Posterior cingulate gyrus (tissue), 11 donors: Measurements from ENCODE around the gene WDR33.
A peak's percentile ranks its signal among the peaks of the same experiment; 100 is the strongest.
"Not testable (repeated sequence)": the region's sequence is repeated elsewhere in the genome, so short reads cannot be mapped to it uniquely, and the experiment has no call there.

Experiments
- DNase-seq, 10 donors: peaks; one replicate each; pipeline versions ENCODE4 v3.0.0 to v3.0.0-alpha.2; 2020 to 2021; ENCODE audit warnings: mixed read lengths in 3 of 10
- intact Hi-C: fragments of 100-400 bp; cut with DNase I; formaldehyde crosslinking; loops from one replicate; pipeline ENCODE4 v1.15.1; 2023

WDR33 gene

DNA sequence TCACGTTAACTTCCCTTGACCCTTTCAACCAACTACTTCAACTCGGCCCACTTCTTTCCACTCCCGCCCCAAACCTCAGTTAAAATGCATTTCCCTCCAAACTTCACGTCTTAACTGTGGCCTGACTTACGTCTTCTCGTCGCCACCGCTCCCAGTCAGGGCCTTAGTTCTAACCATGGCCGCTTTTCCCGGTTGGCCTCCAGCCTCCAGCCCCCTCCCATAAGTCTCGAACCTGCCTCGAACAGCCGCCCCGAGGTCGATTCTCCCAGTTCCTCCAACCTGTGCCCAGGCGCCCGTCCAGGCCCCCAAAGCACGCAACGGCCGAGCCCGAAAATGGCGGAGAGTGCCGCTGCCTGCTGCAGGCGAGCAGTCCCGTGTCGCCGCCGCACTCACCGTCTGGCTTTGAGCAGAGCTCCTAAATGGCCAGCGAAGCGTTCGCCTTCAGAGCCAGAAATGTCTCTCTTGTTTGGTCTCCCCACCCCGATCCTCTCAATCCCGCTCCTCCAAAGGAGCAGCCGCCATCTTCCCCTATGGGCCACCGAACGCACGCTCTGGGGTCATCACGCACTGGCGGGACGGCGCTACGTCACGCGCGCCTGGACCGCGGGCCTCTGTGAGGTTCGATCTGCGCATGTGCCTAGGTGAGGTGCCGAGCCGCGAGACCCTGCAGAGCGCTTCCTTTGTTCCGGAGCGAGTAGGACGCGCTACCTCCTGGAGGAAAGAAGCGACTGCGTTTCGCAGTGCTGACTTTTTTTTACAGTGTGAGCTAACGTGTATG, at the start of gene WDR33:
TSS of gene WDR33 (minus strand) at position 553 of the 778 bp plus-strand sequence. CDS start 40,190 bp downstream, outside the sequence.
- peak; percentile 79 to 98 (median 87) for DNase-seq
- intact Hi-C loops = loop anchor here (5.0 kb wide), 1 partner anchor 46 kb away; the partner anchor contains the start of gene POLR2D

DNA sequence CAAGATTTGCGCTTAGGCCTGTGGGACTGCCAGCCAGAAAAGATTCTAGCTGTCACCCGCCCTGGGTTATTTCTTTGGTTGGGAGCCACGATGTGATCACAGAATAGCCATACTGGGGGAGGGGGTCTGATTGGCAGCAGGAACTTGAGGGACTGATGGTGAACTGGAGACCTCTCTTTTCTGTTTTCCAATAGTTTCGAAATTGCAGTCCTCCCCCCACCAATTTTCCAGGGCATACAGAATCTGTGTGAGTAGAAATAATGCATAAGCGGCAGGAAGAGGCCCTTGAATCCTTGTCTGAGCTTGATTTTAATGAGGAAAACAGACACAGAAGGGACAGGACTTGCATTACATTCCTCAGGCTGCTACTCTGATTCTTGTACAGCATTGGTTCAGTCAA, 49.2 kb upstream of the WDR33 start:
- no peak for DNase-seq
- intact Hi-C loops = no loop called here

DNA sequence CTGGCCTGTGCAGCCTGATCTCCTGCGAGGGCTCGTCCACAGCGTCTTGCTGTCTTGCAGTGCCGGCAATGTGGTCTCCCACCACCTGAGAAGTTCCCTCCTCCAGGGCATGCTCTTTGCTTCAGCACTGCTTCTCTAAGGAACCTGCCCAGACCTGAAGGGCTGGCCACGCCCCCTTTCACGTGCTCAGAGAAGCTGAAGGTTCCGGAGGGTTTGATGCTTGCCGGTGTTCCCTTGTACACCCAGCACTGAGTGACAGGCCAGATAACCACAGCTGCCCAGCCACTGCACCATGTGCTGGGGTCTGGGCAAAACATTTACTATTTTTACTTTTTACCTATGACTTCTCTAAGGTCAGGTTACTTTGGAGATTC, 48.7 kb upstream of the WDR33 start:
- no peak for DNase-seq
- intact Hi-C loops = loop anchor here (5.0 kb wide), 1 partner anchor 47 kb away; the partner anchor contains the start of gene WDR33

DNA sequence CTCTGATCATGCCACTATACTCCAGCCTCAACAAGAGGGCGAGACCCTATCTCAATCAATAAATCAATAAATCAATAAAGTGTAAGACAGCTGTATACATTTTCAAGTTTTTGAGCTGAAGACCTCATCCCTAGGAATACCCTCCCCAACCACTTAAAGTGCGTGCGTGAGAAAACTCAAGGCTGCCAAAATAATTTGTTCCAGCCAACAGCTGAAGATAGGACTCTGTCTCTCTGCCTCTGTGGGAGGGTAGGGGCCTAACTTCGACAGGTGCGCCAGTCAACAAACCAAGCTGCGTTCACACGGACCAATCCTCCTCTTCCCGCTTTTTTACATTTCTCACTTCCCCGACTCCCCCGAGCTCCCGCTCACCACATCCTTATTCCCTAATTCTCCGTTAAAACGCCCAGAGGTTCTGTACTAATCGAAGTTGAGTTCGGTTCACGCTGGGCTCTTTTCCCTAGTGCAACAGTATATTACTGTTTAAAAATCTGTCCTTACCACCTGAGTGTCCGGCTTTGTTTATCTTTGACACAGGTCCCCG, 46.4 kb upstream of the WDR33 start:
- intact Hi-C loops = loop anchor here (5.0 kb wide), 1 partner anchor 45 kb away; the partner anchor contains the start of gene WDR33
- no peak for DNase-seq

DNA sequence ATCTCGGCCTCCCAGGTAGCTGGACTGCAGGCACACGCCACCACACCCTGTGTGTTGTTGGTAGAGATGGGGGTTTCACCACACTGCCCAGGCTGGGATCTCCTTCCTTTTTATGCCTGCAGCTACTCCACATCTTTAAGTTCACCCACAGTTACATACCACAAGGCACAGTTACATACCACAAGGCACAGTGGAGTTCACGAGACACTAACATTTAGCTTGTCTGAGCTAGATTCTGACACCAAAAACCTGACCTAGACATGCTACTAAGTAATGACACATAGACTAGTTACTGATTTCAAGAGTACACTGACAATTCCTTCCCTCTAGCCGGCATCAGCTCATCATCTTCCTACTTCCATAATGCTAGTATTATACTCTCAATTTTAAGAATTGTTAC, 42.7 kb upstream of the WDR33 start:
- intact Hi-C loops = no loop called here

DNA sequence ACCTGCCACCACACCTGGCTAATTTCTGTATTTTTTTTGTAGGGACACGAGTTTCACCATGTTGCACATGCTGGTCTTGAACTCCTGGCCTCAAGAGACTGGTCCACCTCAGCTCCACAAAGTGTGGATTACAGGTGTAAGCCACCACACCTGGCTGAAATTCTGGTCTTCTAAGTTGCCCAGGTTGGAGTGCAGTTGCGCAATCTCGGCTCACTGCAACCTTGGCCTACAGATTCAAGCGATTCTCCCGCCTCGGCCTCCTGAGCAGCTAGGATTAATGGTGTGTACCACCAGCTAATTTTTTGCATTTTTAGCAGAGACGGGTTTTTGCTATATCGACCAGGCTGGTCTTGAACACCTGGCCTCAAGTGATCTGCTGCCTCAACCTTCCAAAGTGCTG, 41.4 kb upstream of the WDR33 start:
- DNase-seq = no peak
- intact Hi-C loops = no loop called here

More for the DNA sequence above, 42.7 kb upstream of the WDR33 start:
- DNase-seq = no peak

DNA sequence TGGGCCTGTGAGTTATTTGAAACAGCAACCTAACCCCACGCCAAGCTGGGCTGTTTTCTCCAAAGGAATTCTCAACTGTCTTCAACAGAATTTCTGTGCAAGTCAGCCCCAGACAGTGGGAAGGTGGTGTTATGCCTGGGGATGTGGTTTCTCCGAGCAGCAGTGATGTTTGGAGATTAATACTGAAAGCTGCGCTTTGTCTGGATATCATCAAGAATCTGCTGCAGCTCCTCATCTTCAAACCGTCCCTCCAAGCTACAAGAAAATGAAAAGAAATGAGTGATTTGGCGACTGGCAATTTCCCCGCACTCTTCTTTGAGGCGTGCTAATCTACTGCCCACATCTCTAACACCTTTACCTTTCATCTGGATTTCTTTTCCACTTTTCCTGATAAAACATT, 37.0 kb upstream of the WDR33 start:
- DNase-seq = no peak
- intact Hi-C loops = no loop called here

DNA sequence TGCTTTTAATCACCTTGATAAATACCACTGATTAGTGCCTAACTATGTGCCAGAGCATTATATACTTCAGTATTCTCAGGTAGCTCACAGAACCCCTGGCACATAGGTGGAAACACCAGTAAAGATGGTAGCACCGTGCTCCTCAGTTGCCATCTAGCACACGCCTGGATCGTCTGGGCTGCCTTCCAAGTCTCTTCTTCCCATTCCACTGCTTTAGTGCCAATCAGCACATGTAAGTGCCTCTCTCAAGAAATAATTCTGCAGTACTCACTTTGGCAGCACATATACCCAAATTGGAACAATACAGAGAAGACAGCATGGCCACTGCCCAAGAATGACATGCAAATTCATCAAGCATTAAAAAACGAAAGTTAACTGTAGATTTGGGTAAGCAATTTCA, 34.0 kb upstream of the WDR33 start:
- intact Hi-C loops = no loop called here
- peak in 1 of 10 donors; percentile 21 for DNase-seq

DNA sequence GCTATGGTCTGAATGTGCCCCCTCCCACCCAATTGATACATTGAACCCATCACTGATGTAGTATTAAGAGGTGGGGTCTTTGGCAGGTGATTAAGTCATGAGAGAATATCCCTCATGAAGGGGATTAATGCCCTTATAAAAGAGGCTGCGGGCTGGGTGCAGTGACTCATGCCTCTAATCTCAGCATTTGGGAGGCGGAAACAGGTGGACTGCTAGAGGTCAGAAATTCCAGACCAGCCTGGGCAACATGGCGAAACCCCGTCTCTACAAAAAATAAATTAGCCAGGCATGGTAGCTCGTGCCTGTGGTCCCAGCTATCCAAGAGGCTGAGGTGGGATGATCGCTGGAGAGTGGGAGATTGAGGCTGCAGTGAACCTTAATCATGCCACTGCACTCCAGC, 32.7 kb upstream of the WDR33 start:
- no peak for DNase-seq
- intact Hi-C loops = no loop called here

DNA sequence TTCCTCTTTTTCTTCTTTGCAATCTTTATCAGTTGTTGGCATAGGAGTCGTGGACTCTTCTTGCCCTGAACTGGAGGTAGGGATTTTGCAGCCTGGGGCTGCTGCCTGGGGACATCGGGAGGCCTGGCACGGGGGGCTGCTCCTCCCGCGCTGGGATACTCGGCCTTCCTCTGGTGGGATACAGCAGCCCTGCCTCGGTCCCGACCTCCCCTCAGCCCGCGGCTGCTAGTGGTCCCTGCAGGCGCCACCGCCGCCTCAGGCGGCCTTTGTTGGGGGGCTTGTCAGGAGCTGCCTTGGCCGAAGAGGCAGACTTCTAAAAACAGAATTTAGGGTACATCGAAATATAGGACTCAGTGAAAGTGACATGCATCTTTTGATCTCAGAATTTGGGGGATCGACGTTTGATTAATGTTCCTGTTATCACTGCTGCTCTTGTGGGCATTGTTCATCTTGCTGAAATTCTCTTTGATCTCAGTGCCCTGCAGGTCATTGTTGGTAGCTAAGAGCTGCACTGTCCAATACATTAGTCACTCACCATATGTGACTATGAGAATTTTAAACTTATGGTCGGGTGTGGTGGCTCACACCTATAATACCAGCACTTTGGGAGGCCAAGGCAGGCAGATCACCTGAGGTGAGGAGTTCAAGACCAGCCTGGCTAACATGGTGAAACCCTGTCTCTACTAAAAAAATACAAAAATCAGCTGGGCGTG, 30.7 kb upstream of the WDR33 start:
- DNase-seq = no peak
- intact Hi-C loops = no loop called here

DNA sequence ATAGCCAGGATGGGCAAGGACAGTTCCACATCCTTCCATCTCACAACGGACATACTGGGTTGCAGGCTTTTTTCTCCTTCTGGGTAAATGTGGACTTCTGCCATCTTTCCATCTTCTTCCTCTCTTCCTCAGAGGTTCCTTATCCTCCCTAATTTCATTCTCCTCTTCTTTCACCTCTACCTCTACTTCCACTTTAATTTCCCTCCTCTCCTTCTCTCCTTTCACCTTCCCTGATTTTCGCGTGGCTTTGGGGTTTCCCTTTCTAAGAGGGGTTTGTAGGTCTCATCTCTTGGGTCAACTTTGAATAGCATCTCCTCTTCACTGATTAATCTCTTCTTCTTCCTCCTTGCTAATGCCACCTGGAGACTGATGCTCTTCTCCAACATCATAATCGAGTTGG, 29.9 kb upstream of the WDR33 start:
- DNase-seq = no peak
- intact Hi-C loops = no loop called here

DNA sequence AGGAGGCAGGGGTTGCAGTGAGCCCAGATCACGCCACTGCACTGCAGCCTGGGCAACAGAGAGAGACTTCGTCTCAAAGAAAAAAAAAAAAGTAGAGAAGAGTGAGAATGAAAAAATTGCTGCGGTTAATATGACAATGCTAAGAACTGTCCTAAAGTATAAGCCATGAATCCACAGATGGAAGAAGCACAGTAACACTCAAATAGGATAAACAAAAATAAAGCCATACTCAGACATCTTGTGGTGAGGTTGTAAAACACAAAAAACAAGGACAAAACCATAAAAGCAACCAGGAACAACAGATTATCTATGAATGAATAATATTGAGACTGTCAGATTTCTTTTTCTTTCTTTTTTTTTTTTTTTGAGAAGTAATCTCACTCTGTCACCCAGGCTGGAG, 24.0 kb upstream of the WDR33 start:
- no peak for DNase-seq
- intact Hi-C loops = no loop called here

DNA sequence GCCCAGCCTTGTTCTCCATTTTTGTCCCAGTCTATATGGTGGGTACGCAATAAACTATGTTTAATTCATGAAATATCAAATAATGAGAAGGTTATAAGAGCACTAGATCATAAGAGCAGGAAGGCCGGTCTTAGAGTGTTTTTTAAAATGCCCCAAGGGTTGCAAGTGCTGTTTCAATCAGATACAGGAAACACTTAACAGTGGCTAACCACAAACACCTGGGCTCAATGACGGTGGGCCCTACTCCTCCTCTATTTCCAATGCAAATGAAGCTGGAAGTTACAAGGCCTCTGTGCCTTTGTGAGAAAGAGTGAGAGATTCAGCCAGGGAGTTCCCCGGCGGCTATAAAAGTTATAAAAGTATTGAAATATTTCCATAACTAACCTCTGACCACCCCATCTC, 18.9 kb upstream of the WDR33 start:
- no peak for DNase-seq
- intact Hi-C loops = no loop called here

DNA sequence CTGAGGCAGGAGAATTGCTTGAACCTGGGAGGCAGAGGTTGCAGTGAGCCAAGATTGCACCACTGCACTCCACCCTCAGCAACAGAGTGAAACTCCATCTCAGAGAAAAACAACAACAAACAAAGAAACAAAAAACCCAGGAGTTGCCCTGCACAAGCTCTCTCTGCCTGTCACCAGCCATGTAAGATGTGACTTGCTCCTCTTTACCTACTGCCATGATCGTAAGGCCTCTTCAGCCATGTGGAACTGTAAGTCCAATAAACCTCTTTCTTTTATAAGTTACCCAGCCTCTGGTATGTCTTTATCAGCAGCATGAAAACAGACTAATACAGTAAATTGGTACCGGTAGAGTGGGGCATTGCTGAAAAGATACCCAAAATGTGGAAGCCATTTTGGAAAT, 15.7 kb upstream of the WDR33 start:
- DNase-seq = not testable (repeated sequence)

DNA sequence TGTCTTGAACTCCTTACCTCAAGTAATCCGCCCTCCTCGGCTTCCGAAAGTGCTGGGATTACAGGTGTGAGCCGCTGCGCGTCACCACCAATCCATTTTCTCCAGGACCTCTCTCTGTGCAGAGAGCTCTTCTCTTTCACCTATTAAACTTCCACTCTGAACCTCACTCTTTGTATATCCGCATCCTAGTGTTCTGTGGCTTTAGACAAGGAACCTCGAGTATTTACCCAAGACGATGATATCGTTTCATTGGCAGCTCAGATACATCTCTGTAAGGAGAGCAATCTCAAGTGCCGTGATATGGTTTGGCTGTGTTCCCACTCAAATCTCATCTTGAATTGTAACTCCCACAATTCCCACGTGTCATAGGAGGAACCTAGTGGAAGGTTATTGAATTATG, 15.1 kb upstream of the WDR33 start:
- no peak for DNase-seq
- intact Hi-C loops = no loop called here

More for the DNA sequence above, 15.7 kb upstream of the WDR33 start:
- intact Hi-C loops = not testable (repeated sequence)

DNA sequence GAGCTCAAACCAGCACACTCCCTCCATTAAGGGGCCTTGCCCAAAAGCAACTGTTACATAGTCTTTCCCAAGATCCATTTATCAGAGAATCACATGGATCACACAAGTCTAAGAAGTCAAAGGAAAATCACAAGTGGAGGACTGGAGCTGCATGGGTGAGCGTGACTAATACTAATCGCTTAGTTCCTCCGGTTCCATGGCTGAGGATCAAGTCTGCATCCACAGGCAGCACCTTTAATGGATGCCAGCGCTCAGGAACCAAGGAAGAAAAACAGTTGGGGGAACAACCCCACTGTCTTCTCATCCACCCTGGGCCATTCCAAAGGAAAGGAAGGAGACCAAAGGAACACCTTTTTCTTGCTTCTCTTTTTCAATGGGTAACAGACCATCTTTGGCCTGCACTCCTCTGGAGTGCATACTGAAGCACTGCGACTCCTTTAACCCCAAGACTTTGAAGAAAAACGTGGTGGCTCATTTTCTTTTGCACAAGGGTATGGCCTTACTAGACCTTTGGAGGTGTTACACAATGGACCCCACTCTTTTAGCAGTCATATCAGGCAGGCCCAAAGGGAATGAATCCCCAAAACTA, 9.2 kb upstream of the WDR33 start:
- intact Hi-C loops = no loop called here
- no peak for DNase-seq

DNA sequence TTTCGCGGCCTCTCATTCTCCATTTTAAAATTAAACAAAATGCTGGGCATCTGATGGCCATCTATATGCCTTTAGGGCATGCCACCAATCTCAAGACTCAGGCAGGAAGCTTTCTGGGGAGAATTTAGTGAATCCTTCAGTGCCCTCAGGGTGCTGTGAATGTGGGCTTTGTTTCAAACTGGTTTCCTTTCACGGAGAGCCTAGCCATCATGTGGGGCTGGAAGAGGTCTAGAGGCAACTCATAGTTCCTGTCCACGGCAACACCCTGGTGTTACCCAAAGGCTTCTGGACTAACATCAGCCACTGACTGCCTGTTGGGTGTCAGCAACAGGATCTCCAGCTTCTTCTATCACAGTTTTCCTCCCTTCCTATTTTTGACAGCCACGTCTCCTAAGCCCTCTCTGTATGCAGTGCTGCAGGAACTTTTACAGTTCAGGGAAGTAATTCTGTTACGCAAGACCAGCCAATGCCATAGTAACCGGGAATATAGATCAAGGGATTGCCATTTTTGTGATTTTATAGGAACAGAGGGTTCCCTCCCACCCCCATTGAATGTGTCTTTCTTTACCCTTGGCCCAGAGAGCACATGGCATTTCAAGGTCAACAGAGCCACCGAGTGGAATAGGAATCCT, 7.9 kb upstream of the WDR33 start:
- no peak for DNase-seq
- intact Hi-C loops = no loop called here

DNA sequence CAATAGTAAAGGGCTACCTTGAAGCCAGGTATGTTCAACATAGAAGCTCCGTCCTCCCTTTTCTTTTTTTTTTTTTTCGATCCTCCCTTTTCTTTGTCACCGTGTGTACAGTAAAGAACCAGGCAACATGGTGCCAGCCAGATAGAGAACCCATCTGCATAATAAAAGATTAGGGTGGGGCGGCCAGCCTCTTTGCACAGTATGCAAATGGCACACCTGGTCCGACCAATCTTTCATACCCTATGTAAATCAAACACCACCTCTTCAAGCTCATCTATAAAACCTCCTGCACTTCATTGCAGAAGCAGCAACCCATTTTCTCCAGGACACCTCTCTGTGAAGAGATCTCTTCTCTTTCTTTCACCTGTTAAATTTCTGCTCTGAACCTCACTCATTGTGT, 7.3 kb upstream of the WDR33 start:
- intact Hi-C loops = no loop called here
- no peak for DNase-seq

DNA sequence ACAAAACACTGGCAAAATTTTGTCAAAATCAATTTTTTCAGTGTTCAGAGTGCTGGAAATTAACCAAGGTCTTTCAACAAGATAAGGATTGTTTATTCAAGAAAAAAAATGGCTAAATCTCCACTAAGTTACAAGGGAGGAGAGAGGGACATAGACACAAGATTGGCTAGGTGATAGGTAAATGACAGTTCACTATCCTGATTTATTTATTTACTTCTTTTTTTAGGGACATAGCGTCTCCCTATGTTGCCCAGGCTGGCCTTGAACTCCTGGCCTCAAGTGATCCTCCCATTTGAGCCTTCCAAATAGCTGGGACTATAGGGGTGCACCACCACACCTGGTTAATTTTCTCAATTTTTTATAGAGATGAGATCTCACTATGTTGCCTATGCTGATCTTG, 3.7 kb upstream of the WDR33 start:
- no peak for DNase-seq
- intact Hi-C loops = loop anchor here (5.0 kb wide), 1 partner anchor 43 kb away; the partner anchor contains the start of gene POLR2D

DNA sequence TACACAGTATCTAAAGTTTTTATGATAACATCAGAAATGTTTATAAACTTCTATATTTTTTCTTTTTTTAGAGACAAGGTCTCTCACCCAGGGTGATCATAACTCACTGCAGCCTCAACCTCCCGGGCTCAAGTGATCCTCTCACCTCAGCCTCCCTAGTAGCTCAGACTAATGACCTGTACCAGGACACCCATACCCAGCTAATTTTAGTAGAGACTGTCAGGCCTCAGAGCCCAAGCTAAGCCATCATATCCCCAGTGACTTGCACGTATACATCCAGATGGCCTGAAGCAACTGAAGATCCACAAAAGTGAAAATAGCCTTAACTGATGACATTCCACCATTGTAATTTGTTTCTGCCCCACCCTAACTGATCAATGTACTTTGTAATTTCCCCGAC, 1.5 kb upstream of the WDR33 start:
- intact Hi-C loops = loop anchor here (5.0 kb wide), 1 partner anchor 45 kb away; the partner anchor contains the start of gene POLR2D
- DNase-seq = not testable (repeated sequence)
